Glutamatergic neuron (in vitro differentiated cells): ENCODE results near the gene NUDT17. TPM values are rescaled to one million over a fixed set of nuclear protein-coding genes. Genes with fewer than 3 reads are reported as not detected.

ENCODE experiments used
- DNase-seq: peaks from one replicate; pipeline ENCODE4 v3.0.0; 2022
- H3K27ac Mint-ChIP-seq: one replicate; pipeline ENCODE4 v1.8.0; 2020; ENCODE audit warnings: mild to moderate bottlenecking, mixed read lengths, inconsistent platforms; ENCODE audit not compliant: unreplicated experiment
- H3K27me3 Mint-ChIP-seq: one replicate; pipeline ENCODE4 v1.8.0; 2020; ENCODE audit warnings: mild to moderate bottlenecking, moderate library complexity, mixed read lengths, inconsistent platforms; ENCODE audit not compliant: unreplicated experiment
- H3K36me3 Mint-ChIP-seq: one replicate; pipeline ENCODE4 v1.8.0; 2020; ENCODE audit warnings: mild to moderate bottlenecking, mixed read lengths, inconsistent platforms; ENCODE audit not compliant: unreplicated experiment
- H3K4me1 Mint-ChIP-seq: one replicate; pipeline ENCODE4 v1.8.0; 2020; ENCODE audit warnings: mild to moderate bottlenecking, low read depth, mixed read lengths, inconsistent platforms; ENCODE audit not compliant: unreplicated experiment
- H3K4me3 Mint-ChIP-seq: one replicate; pipeline ENCODE4 v1.8.0; 2020; ENCODE audit warnings: mild to moderate bottlenecking, mixed read lengths, inconsistent platforms; ENCODE audit not compliant: unreplicated experiment
- H3K9me3 Mint-ChIP-seq: one replicate; pipeline ENCODE4 v1.8.0; 2020; ENCODE audit warnings: mild to moderate bottlenecking, moderate library complexity, mixed read lengths, inconsistent platforms; ENCODE audit not compliant: unreplicated experiment
- CTCF ChIP-seq: fragments of 200-600 bp; sonication (generic); IDR thresholded peaks from one replicate; pipeline ENCODE4 v1.5.0; 2021; ENCODE audit not compliant: partially characterized antibody, unreplicated experiment
- total RNA-seq: library from RNA; stranded (reverse); fragmentation: NEBNext Ultra II Directional; extraction: Animal tissue kit (Norgen Biotek cat#: 25700); gene quantifications from one replicate; pipeline ENCODE4 v1.2.1, GENCODE V29; 2021; ENCODE audit not compliant: unreplicated experiment

The NUDT17 gene
- total RNA-seq, 1 donor from 2014 or later: 2.4 TPM

GRCh38 chr1:145889722-145890121 is 44.3 kb downstream of the NUDT17 start:
- Mint-ChIP-seq H3K27me3 (peaks cover 12% of the 10 kb centered on the region), H3K27ac (no peak overlapping the region), H3K36me3 (no peaks in the 10 kb centered on the region), H3K4me3 (no peak overlapping the region), H3K4me1 (peaks cover 11% of the 10 kb centered on the region), H3K9me3 (no peaks in the 10 kb centered on the region)
- DNase-seq: no peak
- no peak for TF ChIP-seq CTCF

DNA sequence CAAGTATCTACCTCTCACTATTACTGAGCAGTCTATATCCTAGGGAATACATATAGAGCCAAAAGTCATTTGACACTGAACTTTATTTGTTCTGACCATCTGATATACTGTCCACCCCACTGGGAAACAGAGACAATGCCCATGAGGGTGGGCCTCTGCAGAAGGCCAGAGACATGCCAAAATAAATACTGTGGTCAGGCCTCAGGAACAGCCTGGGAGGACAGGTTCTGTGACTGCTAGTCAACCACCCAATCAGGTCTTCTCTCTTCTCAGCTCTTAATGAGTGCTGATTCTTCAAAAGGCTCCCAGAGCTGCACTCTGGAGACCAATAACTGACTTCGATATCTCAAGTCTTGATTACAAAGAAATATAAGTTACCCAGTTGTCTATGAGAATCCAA is 45.7 kb downstream of the NUDT17 start:
- peaks cover 4% of the 10 kb centered on the region for H3K4me1 Mint-ChIP-seq
- no peak overlapping the region for H3K4me3 Mint-ChIP-seq
- no peak for TF ChIP-seq CTCF
- no peak for DNase-seq
- H3K9me3 Mint-ChIP-seq: no peaks in the 10 kb centered on the region
- H3K27me3 Mint-ChIP-seq: peaks cover 6% of the 10 kb centered on the region
- H3K36me3 Mint-ChIP-seq: no peaks in the 10 kb centered on the region
- no peak overlapping the region for H3K27ac Mint-ChIP-seq

DNA sequence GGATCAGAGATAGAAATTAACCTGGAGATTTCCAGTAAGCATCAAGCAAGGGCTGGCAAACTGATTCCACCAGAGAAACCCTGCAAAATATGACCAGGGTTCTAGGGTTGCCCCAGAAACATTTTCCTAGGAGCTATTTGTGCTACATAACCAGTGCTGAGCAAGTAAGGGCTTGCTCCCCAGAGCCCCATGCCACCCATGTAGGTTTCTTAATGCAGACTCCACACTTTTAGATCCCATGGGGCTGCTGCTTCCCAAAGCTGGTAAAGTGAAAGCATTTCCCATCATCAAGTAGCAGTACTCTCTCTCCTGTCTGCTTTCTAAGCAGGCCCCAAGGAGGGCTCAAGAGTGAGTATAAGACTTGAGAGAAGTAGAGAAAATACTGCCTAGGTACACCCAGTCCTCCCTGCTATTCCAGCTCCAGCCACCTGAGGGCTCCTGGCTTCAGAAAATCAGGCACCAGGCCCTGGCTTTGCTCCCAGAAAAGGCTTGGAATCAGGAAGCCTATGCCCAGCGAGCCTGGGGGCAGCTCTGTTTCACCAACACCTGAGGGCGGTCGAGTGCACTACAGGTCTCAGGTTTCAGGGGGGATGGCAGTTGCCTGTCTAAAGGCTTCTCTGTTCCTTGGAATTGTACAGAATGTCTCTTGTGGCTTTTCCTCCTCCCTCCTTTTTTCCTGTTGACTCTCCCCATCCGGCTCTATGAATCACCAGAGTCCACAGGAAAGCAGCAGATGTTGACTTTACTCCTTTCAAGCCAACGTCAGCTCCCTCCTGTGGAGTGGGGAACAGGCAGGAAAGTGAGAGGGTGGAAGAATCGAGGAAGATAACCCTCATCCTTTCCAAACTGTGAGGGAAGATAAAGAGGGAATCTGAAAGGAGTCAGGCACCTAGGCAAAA is 46.4 kb downstream of the NUDT17 start:
- H3K27ac Mint-ChIP-seq: peak overlapping the region; percentile 79
- TF ChIP-seq CTCF: peak; percentile 88
- no peak overlapping the region for H3K4me3 Mint-ChIP-seq
- peaks cover 6% of the 10 kb centered on the region for H3K27me3 Mint-ChIP-seq
- H3K4me1 Mint-ChIP-seq: peaks cover 4% of the 10 kb centered on the region
- H3K36me3 Mint-ChIP-seq: no peaks in the 10 kb centered on the region
- H3K9me3 Mint-ChIP-seq: no peaks in the 10 kb centered on the region
- peak; percentile 94 for DNase-seq

DNA sequence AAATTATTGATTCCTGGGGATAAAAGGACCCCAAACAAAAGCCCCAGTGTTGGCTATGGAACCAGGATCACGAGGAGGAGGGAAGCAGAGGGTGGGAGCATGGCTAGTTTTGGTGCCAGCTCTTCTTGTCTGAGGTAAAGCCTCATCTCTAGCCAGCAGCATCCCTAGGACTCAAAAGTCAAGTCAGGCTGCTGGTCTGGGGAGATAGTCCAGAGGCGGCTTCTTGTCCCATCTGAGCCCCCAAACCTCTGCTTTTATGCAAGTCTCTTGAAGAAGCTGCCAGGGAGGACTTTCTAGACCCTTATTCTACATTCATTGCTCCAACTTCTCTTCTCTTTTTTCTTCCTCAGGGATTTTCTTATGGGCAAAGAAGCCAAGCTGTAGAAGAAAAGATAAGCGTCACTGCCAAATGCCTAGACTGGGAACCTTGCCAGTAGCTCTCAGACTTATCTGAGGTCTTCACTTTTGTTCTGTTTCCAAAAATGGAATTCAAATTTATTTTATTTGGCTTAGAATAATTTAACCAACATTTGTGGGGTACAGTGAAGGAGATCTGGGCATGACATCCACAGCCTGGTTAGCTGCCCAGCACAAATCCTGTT is 47.2 kb downstream of the NUDT17 start:
- Mint-ChIP-seq H3K27ac (peak overlapping the region; percentile 79), H3K36me3 (no peaks in the 10 kb centered on the region), H3K27me3 (peaks cover 6% of the 10 kb centered on the region), H3K4me3 (no peak overlapping the region), H3K4me1 (peaks cover 4% of the 10 kb centered on the region), H3K9me3 (no peaks in the 10 kb centered on the region)
- no peak for TF ChIP-seq CTCF
- no peak for DNase-seq

- H3K27me3 Mint-ChIP-seq: peaks cover 6% of the 10 kb centered on the region
- H3K4me1 Mint-ChIP-seq: peaks cover 4% of the 10 kb centered on the region
- DNase-seq: no peak
- no peak overlapping the region for H3K27ac Mint-ChIP-seq
- no peaks in the 10 kb centered on the region for H3K36me3 Mint-ChIP-seq
- no peak for TF ChIP-seq CTCF
- H3K9me3 Mint-ChIP-seq: no peaks in the 10 kb centered on the region
- H3K4me3 Mint-ChIP-seq: no peak overlapping the region
These were observed 48.1 kb downstream of the NUDT17 start for GRCh38 chr1:145893306-145894055.
